Prostate gland (tissue), 2 donors: ENCODE results near the gene SPRED3. TPM values are rescaled to one million over a fixed set of nuclear protein-coding genes. Genes with fewer than 3 reads are reported as not detected.

Experiments used
- DNase-seq: peaks from one replicate; pipeline ENCODE4 v3.0.0-alpha.2; 2019; ENCODE audit warnings: low spot score
- H3K27ac ChIP-seq, 2 donors: fragments of 200-600 bp; sonication (generic); 2 replicates each; pipeline ENCODE4 v1.5.1; 2017 to 2019
- H3K27me3 ChIP-seq: fragments of 200-600 bp; sonication (generic); replicated peaks from 2 replicates; pipeline ENCODE4 v1.5.1; 2019; ENCODE audit not compliant: insufficient read depth
- H3K36me3 ChIP-seq, 2 donors: fragments of 200-600 bp; sonication (generic); 1 replicate in 1 of 2; 2 replicates in 1 of 2; pipeline versions ENCODE4 v1.5.1 to v1.8.1; 2017 to 2019
- H3K4me1 ChIP-seq: fragments of 200-600 bp; sonication (generic); replicated peaks from 2 replicates; pipeline ENCODE4 v1.5.1; 2019
- H3K4me3 ChIP-seq, 2 donors: fragments of 200-600 bp; sonication (generic); 2 replicates each; pipeline ENCODE4 v1.5.1; 2017 to 2019
- H3K9me3 ChIP-seq: fragments of 200-600 bp; sonication (generic); 2 replicates; pipeline ENCODE4 v1.5.1; 2017
- CTCF ChIP-seq, 4 experiments: fragments of 200-600 bp in 2 of 4; fragments of 450-650 bp in 2 of 4; sonication (generic) in 2 of 4; IDR thresholded peaks; 1 replicate in 3 of 4; 2 replicates in 1 of 4; pipeline ENCODE4 v1.5.1; 2016 to 2019; ENCODE audit warnings: antibody characterized with exemption in 4 of 4, mild to moderate bottlenecking in 2 of 4, moderate library complexity in 2 of 4
- POLR2A ChIP-seq: fragments of 450-650 bp; IDR thresholded peaks from one replicate; pipeline ENCODE4 v1.6.1; 2016; ENCODE audit warnings: antibody characterized with exemption, mild to moderate bottlenecking
- POLR2AphosphoS5 ChIP-seq: sonication (generic); formaldehyde crosslinking; IDR thresholded peaks from one replicate; pipeline ENCODE4 v1.6.1; 2017; ENCODE audit warnings: antibody characterized with exemption
- WGBS: methylation state at CpG from one replicate; pipeline ENCODE4 v1.1.5; 2018; 5-methylcytosine and 5-hydroxymethylcytosine counted together
- intact Hi-C: fragments of 100-400 bp; cut with DNase I; formaldehyde crosslinking; loops from one replicate; pipeline ENCODE4 v1.14.2; 2022
- total RNA-seq, 2 donors: library from RNA; depleted of rRNA; stranded (reverse); fragments of >200 nt; gene quantifications; one replicate each; pipeline ENCODE4 v1.1.0, GENCODE V29; 2016

Gene SPRED3
- total RNA-seq, 2 donors from 2014 or later = 0.82 to 3.3 TPM

- Histone ChIP-seq H3K4me3 (no peak overlapping the region), H3K4me1 (no peaks in the 10 kb centered on the region), H3K9me3 (no peaks in the 10 kb centered on the region), H3K27ac (no peak overlapping the region), H3K27me3 (peaks cover 9% of the 10 kb centered on the region), H3K36me3 (no peaks in the 10 kb centered on the region)
- TF ChIP-seq POLR2AphosphoS5 (no peak), CTCF (IDR thresholded peaks at IDR 0.05) (no peak), POLR2A (no peak)
- intact Hi-C loops = no loop called here
- no peak for DNase-seq
- 84% methylated on average over 2 of the region's 2 CpGs for WGBS
Observed at GRCh38 chr19:38429811-38430156, 41.3 kb downstream of the SPRED3 start.

GRCh38 chr19:38430931-38431330 is 42.4 kb downstream of the SPRED3 start:
- no peak overlapping the region for H3K4me3 ChIP-seq
- TF ChIP-seq CTCF (IDR thresholded peaks at IDR 0.05) (no peak), POLR2A (no peak), POLR2AphosphoS5 (no peak)
- no peak for DNase-seq
- H3K27me3 ChIP-seq = peaks cover 18% of the 10 kb centered on the region
- 71% methylated on average over 7 of the region's 7 CpGs for WGBS
- no peaks in the 10 kb centered on the region for H3K4me1 ChIP-seq
- H3K36me3 ChIP-seq = no peaks in the 10 kb centered on the region
- no peaks in the 10 kb centered on the region for H3K9me3 ChIP-seq
- H3K27ac ChIP-seq = no peak overlapping the region
- intact Hi-C loops = no loop called here

- H3K9me3 ChIP-seq = no peaks in the 10 kb centered on the region
- no peaks in the 10 kb centered on the region for H3K36me3 ChIP-seq
- intact Hi-C loops = no loop called here
- H3K4me3 ChIP-seq = no peak within 1 kb of the TSS
- 15% methylated on average over 20 of the region's 20 CpGs for WGBS
- peaks cover 18% of the 10 kb centered on the region for H3K27me3 ChIP-seq
- H3K4me1 ChIP-seq = no peaks in the 10 kb centered on the region
- TF ChIP-seq CTCF (IDR thresholded peaks at IDR 0.05) (no peak), POLR2A (no peak), POLR2AphosphoS5 (no peak)
- no peak within 1 kb of the TSS for H3K27ac ChIP-seq
- DNase-seq = no peak
Observed at GRCh38 chr19:38433268-38433733, 44.8 kb downstream of the SPRED3 start, which contains the start of gene RYR1. Gene RYR1 (plus strand): TSS chr19:38433691. CDS start chr19:38433830, 139 bp downstream.

- H3K9me3 ChIP-seq = no peaks in the 10 kb centered on the region
- intact Hi-C loops = no loop called here
- peaks cover 18% of the 10 kb centered on the region for H3K27me3 ChIP-seq
- H3K36me3 ChIP-seq = no peaks in the 10 kb centered on the region
- no peak overlapping the region for H3K27ac ChIP-seq
- DNase-seq = no peak
- no peaks in the 10 kb centered on the region for H3K4me1 ChIP-seq
- TF ChIP-seq POLR2A (no peak), POLR2AphosphoS5 (no peak), CTCF (IDR thresholded peaks at IDR 0.05) (no peak)
- H3K4me3 ChIP-seq = no peak overlapping the region
- 12% methylated on average over 13 of the region's 13 CpGs for WGBS
Observed at GRCh38 chr19:38434549-38435051, 46.1 kb downstream of the SPRED3 start.

GRCh38 chr19:38437295-38437694 is 48.8 kb downstream of the SPRED3 start:
- no peak for TF ChIP-seq CTCF (IDR thresholded peaks at IDR 0.05)
- no peak for TF ChIP-seq POLR2A
- no peak for TF ChIP-seq POLR2AphosphoS5
- no peak for DNase-seq
- Histone ChIP-seq H3K27me3 (peaks cover 18% of the 10 kb centered on the region), H3K36me3 (no peaks in the 10 kb centered on the region), H3K4me3 (no peak overlapping the region), H3K27ac (no peak overlapping the region), H3K9me3 (no peaks in the 10 kb centered on the region), H3K4me1 (no peaks in the 10 kb centered on the region)
- WGBS = 95% methylated on average over 6 of the region's 6 CpGs
- intact Hi-C loops = no loop called here
